ENCODE data around the gene PPP3R1. TPM values are rescaled to one million over a fixed set of nuclear protein-coding genes. Genes with fewer than 3 reads are reported as not detected.

The PPP3R1 gene
- total and polyA plus RNA-seq, 2 experiments from 2014 or later: 7.9 to 49.6 TPM

- Histone ChIP-seq H3K4me1 (ENCODE audit: insufficient read depth) (no peaks in the 10 kb centered on the region), H3F3A (replicated peaks; ENCODE audit: low read depth) (0 out of 2 replicates have a peak, but pooled peaks cover 3% of the 10 kb centered on the region), H3K27me3 (ENCODE audit: insufficient read depth) (no peaks in the 10 kb centered on the region), H3K79me2 (replicated peaks; ENCODE audit: insufficient read depth) (peaks cover 76% of the 10 kb centered on the region), H3K27ac (ENCODE audit: low read depth) (no peak overlapping the region), H3K4me3 (no peak overlapping the region), H3K36me3 (ENCODE audit: insufficient read depth) (no peaks in the 10 kb centered on the region), H4K20me1 (replicated peaks; ENCODE audit: insufficient read depth) (peaks cover 19% of the 10 kb centered on the region; the same call in 1 of the 2 replicates), H2AFZ (no peak overlapping the region), H3K9me2 (ENCODE audit: insufficient read depth) (no peaks in the 10 kb centered on the region), H3K4me2 (no peak overlapping the region)
- Mint-ChIP-seq H3K36me3 (ENCODE audit: low read depth) (peaks cover 13% of the 10 kb centered on the region), H3K4me1 (peaks cover 11% of the 10 kb centered on the region), H3K27me3 (ENCODE audit: insufficient read depth, low read depth, poor library complexity) (no peaks in the 10 kb centered on the region), H3K4me3 (no peak overlapping the region), H3K9me3 (no peaks in the 10 kb centered on the region; the same call in 2 of the 3 replicates), H3K27ac (no peak overlapping the region)
- TF ChIP-seq POLR2AphosphoS5 (IDR thresholded peaks at IDR 0.05; ENCODE audit: low read depth) (no peak), JUNB (IDR thresholded peaks at IDR 0.05; ENCODE audit: unreplicated experiment) (no peak), ZNF462 (CRISPR knock-in tag; IDR thresholded peaks at IDR 0.05) (no peak), NANOG (IDR thresholded peaks at IDR 0.05; ENCODE audit: borderline replicate concordance) (no peak), CTCF (conservative IDR thresholded peaks at IDR 0.05; ENCODE audit: low read depth in 2 of 2) (no peak), STAT1 (IDR thresholded peaks at IDR 0.05; ENCODE audit: unreplicated experiment) (no peak), EZH2 (IDR thresholded peaks at IDR 0.05; ENCODE audit: low read depth, unreplicated experiment) (no peak)
- ATAC-seq (no peak), DNase-seq (ENCODE audit: low spot score) (no peak)
These were observed 63.5 kb downstream of the PPP3R1 start for GRCh38 chr2:68188831-68189230.
